ENCODE data around the gene SLC4A4.
A peak's percentile ranks its signal among the peaks of the same experiment; 100 is the strongest.

SLC4A4 gene

GRCh38 chr4:71300964-71301363, 37.9 kb upstream of the SLC4A4 start:
- Histone ChIP-seq H3K36me3 (ENCODE audit: control insufficient read depth in 1 of 2, insufficient read depth in 2 of 2, low read depth in 1 of 2, low read length in 2 of 2) (no peaks in the 10 kb centered on the region), H3K4ac (ENCODE audit: low read depth in 1 of 2, low read length in 2 of 2) (no peak overlapping the region), H3K27me3 (ENCODE audit: control insufficient read depth in 1 of 2, insufficient read depth in 1 of 2, low read length in 2 of 2) (no peaks in the 10 kb centered on the region), H4K8ac (ENCODE audit: low read length) (no peak overlapping the region), H3K9me3 (ENCODE audit: control insufficient read depth, low read length) (no peaks in the 10 kb centered on the region), H2BK5ac (ENCODE audit: low read depth, low read length, poor library complexity, severe bottlenecking) (no peak overlapping the region), H3K9ac (ENCODE audit: low read length) (no peak overlapping the region), H3K4me2 (ENCODE audit: low read length, poor library complexity, severe bottlenecking) (no peak overlapping the region), H2AFZ (ENCODE audit: low read depth, low read length) (no peak overlapping the region), H3K4me3 (ENCODE audit: insufficient read depth in 1 of 2, low read depth in 1 of 2, low read length in 2 of 2) (no peak overlapping the region), H2BK15ac (ENCODE audit: low read depth, poor library complexity, severe bottlenecking) (no peak overlapping the region), H3K4me1 (ENCODE audit: control insufficient read depth, insufficient read depth, low read depth, low read length) (no peaks in the 10 kb centered on the region), H4K91ac (ENCODE audit: low read length) (no peak overlapping the region), H3K79me1 (replicated peaks; ENCODE audit: low read length, poor library complexity, severe bottlenecking) (peaks cover 6% of the 10 kb centered on the region), H3K27ac (ENCODE audit: low read length, poor library complexity, severe bottlenecking) (no peak overlapping the region), H3K18ac (ENCODE audit: low read depth in 1 of 2, low read length in 2 of 2) (peak overlapping the region in 1 of 2 experiments; percentile 28), H2BK120ac (ENCODE audit: low read depth, low read length) (no peak overlapping the region), H3K23ac (ENCODE audit: low read length in 2 of 2) (no peak overlapping the region), H2BK12ac (ENCODE audit: low read length in 2 of 2) (no peak overlapping the region), H3K14ac (ENCODE audit: low read length in 2 of 2) (no peak overlapping the region), H2AK5ac (ENCODE audit: low read length, severe bottlenecking) (no peak overlapping the region)
- no peak for DNase-seq
- 90% methylated on average over 2 of the region's 3 CpGs for whole genome bisulfite sequencing

GRCh38 chr4:71303287-71303686, 35.5 kb upstream of the SLC4A4 start:
- no peaks in the 10 kb centered on the region for H3K4me1 ChIP-seq (ENCODE audit: control insufficient read depth, insufficient read depth, low read depth, low read length)
- no peaks in the 10 kb centered on the region for H3K9me3 ChIP-seq (ENCODE audit: control insufficient read depth, low read length)
- H3K9ac ChIP-seq (ENCODE audit: low read length): no peak overlapping the region
- H2BK15ac ChIP-seq (ENCODE audit: low read depth, poor library complexity, severe bottlenecking): no peak overlapping the region
- H3K36me3 ChIP-seq (ENCODE audit: control insufficient read depth in 1 of 2, insufficient read depth in 2 of 2, low read depth in 1 of 2, low read length in 2 of 2): no peaks in the 10 kb centered on the region
- H3K18ac ChIP-seq (ENCODE audit: low read depth in 1 of 2, low read length in 2 of 2): no peak overlapping the region
- H2BK12ac ChIP-seq (ENCODE audit: low read length in 2 of 2): no peak overlapping the region
- no peak overlapping the region for H3K27ac ChIP-seq (ENCODE audit: low read length, poor library complexity, severe bottlenecking)
- no peak overlapping the region for H3K4me3 ChIP-seq (ENCODE audit: insufficient read depth in 1 of 2, low read depth in 1 of 2, low read length in 2 of 2)
- WGBS: 100% methylated on average over 1 of the region's 1 CpG
- no peak overlapping the region for H2BK120ac ChIP-seq (ENCODE audit: low read depth, low read length)
- no peak for DNase-seq
- H3K79me1 ChIP-seq (replicated peaks; ENCODE audit: low read length, poor library complexity, severe bottlenecking): peaks cover 6% of the 10 kb centered on the region
- H3K23ac ChIP-seq (ENCODE audit: low read length in 2 of 2): no peak overlapping the region
- H3K4ac ChIP-seq (ENCODE audit: low read depth in 1 of 2, low read length in 2 of 2): no peak overlapping the region
- H3K14ac ChIP-seq (ENCODE audit: low read length in 2 of 2): no peak overlapping the region
- H4K8ac ChIP-seq (ENCODE audit: low read length): no peak overlapping the region
- no peak overlapping the region for H2AFZ ChIP-seq (ENCODE audit: low read depth, low read length)
- no peak overlapping the region for H3K4me2 ChIP-seq (ENCODE audit: low read length, poor library complexity, severe bottlenecking)
- no peak overlapping the region for H2AK5ac ChIP-seq (ENCODE audit: low read length, severe bottlenecking)
- H3K27me3 ChIP-seq (ENCODE audit: control insufficient read depth in 1 of 2, insufficient read depth in 1 of 2, low read length in 2 of 2): no peaks in the 10 kb centered on the region
- no peak overlapping the region for H4K91ac ChIP-seq (ENCODE audit: low read length)
- no peak overlapping the region for H2BK5ac ChIP-seq (ENCODE audit: low read depth, low read length, poor library complexity, severe bottlenecking)

- H3K18ac ChIP-seq (ENCODE audit: low read depth in 1 of 2, low read length in 2 of 2): no peak overlapping the region
- no peak overlapping the region for H4K91ac ChIP-seq (ENCODE audit: low read length)
- 99% methylated on average over 2 of the region's 2 CpGs for WGBS
- no peak overlapping the region for H2BK15ac ChIP-seq (ENCODE audit: low read depth, poor library complexity, severe bottlenecking)
- no peak overlapping the region for H3K27ac ChIP-seq (ENCODE audit: low read length, poor library complexity, severe bottlenecking)
- no peak overlapping the region for H3K4ac ChIP-seq (ENCODE audit: low read depth in 1 of 2, low read length in 2 of 2)
- H3K4me3 ChIP-seq (ENCODE audit: insufficient read depth in 1 of 2, low read depth in 1 of 2, low read length in 2 of 2): no peak overlapping the region
- no peak overlapping the region for H2AK5ac ChIP-seq (ENCODE audit: low read length, severe bottlenecking)
- H3K4me1 ChIP-seq (ENCODE audit: control insufficient read depth, insufficient read depth, low read depth, low read length): no peaks in the 10 kb centered on the region
- no peak overlapping the region for H2AFZ ChIP-seq (ENCODE audit: low read depth, low read length)
- no peak overlapping the region for H3K4me2 ChIP-seq (ENCODE audit: low read length, poor library complexity, severe bottlenecking)
- no peak overlapping the region for H3K14ac ChIP-seq (ENCODE audit: low read length in 2 of 2)
- H4K8ac ChIP-seq (ENCODE audit: low read length): no peak overlapping the region
- no peak for DNase-seq
- H2BK120ac ChIP-seq (ENCODE audit: low read depth, low read length): no peak overlapping the region
- H3K79me1 ChIP-seq (replicated peaks; ENCODE audit: low read length, poor library complexity, severe bottlenecking): peaks cover 6% of the 10 kb centered on the region
- H2BK5ac ChIP-seq (ENCODE audit: low read depth, low read length, poor library complexity, severe bottlenecking): no peak overlapping the region
- no peaks in the 10 kb centered on the region for H3K36me3 ChIP-seq (ENCODE audit: control insufficient read depth in 1 of 2, insufficient read depth in 2 of 2, low read depth in 1 of 2, low read length in 2 of 2)
- no peaks in the 10 kb centered on the region for H3K9me3 ChIP-seq (ENCODE audit: control insufficient read depth, low read length)
- no peak overlapping the region for H3K23ac ChIP-seq (ENCODE audit: low read length in 2 of 2)
- peak overlapping the region; percentile 4 for H3K9ac ChIP-seq (ENCODE audit: low read length)
- H2BK12ac ChIP-seq (ENCODE audit: low read length in 2 of 2): no peak overlapping the region
- H3K27me3 ChIP-seq (ENCODE audit: control insufficient read depth in 1 of 2, insufficient read depth in 1 of 2, low read length in 2 of 2): no peaks in the 10 kb centered on the region
Observed at GRCh38 chr4:71303850-71304249, 35.0 kb upstream of the SLC4A4 start.

GRCh38 chr4:71304289-71304850, 34.5 kb upstream of the SLC4A4 start:
- Histone ChIP-seq H2BK5ac (ENCODE audit: low read depth, low read length, poor library complexity, severe bottlenecking) (no peak overlapping the region), H3K18ac (ENCODE audit: low read depth in 1 of 2, low read length in 2 of 2) (no peak overlapping the region), H3K4me2 (ENCODE audit: low read length, poor library complexity, severe bottlenecking) (no peak overlapping the region), H3K4ac (ENCODE audit: low read depth in 1 of 2, low read length in 2 of 2) (no peak overlapping the region), H2AFZ (ENCODE audit: low read depth, low read length) (no peak overlapping the region), H2BK120ac (ENCODE audit: low read depth, low read length) (no peak overlapping the region), H3K36me3 (ENCODE audit: control insufficient read depth in 1 of 2, insufficient read depth in 2 of 2, low read depth in 1 of 2, low read length in 2 of 2) (no peaks in the 10 kb centered on the region), H4K91ac (ENCODE audit: low read length) (no peak overlapping the region), H3K79me1 (replicated peaks; ENCODE audit: low read length, poor library complexity, severe bottlenecking) (peaks cover 6% of the 10 kb centered on the region), H2BK15ac (ENCODE audit: low read depth, poor library complexity, severe bottlenecking) (no peak overlapping the region), H3K9me3 (ENCODE audit: control insufficient read depth, low read length) (no peaks in the 10 kb centered on the region), H2BK12ac (ENCODE audit: low read length in 2 of 2) (no peak overlapping the region), H4K8ac (ENCODE audit: low read length) (no peak overlapping the region), H2AK5ac (ENCODE audit: low read length, severe bottlenecking) (no peak overlapping the region), H3K27me3 (ENCODE audit: control insufficient read depth in 1 of 2, insufficient read depth in 1 of 2, low read length in 2 of 2) (no peaks in the 10 kb centered on the region), H3K27ac (ENCODE audit: low read length, poor library complexity, severe bottlenecking) (no peak overlapping the region), H3K4me3 (ENCODE audit: insufficient read depth in 1 of 2, low read depth in 1 of 2, low read length in 2 of 2) (no peak overlapping the region), H3K23ac (ENCODE audit: low read length in 2 of 2) (no peak overlapping the region), H3K4me1 (ENCODE audit: control insufficient read depth, insufficient read depth, low read depth, low read length) (no peaks in the 10 kb centered on the region), H3K14ac (ENCODE audit: low read length in 2 of 2) (no peak overlapping the region), H3K9ac (ENCODE audit: low read length) (peak overlapping the region; percentile 4)
- DNase-seq: no peak
- 100% methylated on average over 1 of the region's 2 CpGs for WGBS

All from mesenchymal stem cell (in vitro differentiated cells and primary cell).